ENCODE results near the gene PRDM11.

The PRDM11 gene

DNA sequence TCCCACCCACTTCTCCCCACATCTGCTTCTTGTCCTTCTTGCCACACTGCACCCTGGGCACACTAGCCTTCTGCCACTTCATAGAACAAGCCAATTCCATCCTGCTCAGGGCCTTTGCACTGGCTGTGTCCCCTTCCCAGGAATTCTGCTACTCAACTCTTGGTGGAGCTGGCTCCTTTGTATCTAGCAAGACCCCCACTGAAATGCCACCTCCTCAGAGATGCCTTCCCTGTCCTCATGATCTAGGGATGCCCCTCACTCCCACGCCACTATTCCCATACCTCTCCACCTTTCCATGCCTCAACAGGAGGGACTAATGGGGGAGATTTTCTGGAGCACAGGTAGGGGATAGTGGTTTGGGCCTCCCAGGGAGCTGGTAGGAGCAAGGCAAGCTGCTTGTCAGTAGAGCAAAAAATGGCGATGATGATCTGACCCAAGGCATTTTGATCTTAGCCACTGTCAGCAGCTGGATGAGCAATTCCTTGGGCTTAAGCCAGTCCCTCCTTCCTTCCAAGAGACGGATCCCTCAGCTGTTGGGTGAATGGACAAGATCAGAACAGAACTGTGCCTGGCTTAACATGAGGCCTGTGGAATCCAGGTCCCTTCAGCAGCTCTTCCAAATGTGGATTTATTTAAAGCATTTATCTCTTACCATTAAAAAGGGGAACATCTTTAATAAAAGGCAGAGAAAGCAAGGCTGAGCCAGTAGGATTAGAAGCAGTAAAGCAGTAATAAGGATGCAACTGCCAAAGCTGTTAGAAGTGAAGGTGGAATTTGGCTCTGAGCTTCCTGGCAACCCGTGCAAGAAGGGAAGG lies 4.0 kb upstream of the PRDM11 start:
- DNase-seq, result no peak

DNA sequence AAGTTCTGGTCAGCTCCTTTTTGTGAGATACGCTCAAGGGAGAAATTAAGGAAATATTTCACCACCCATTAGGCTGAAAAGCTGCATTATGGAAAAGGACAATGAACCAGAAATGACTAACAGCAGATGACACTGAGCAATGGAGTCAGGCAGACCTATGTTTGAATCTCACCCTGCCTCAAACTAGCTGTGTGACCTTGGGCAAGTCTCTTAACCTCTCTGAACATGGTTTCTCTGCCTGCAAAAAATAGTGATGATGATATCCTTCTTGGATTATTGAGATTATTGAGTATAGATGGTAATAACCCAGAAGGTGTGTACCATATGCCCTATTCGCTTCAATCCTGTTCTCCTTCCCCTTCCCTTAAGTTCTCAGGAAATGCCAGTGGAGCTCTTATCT lies 2.9 kb upstream of the PRDM11 start:
- no peak for DNase-seq

DNA sequence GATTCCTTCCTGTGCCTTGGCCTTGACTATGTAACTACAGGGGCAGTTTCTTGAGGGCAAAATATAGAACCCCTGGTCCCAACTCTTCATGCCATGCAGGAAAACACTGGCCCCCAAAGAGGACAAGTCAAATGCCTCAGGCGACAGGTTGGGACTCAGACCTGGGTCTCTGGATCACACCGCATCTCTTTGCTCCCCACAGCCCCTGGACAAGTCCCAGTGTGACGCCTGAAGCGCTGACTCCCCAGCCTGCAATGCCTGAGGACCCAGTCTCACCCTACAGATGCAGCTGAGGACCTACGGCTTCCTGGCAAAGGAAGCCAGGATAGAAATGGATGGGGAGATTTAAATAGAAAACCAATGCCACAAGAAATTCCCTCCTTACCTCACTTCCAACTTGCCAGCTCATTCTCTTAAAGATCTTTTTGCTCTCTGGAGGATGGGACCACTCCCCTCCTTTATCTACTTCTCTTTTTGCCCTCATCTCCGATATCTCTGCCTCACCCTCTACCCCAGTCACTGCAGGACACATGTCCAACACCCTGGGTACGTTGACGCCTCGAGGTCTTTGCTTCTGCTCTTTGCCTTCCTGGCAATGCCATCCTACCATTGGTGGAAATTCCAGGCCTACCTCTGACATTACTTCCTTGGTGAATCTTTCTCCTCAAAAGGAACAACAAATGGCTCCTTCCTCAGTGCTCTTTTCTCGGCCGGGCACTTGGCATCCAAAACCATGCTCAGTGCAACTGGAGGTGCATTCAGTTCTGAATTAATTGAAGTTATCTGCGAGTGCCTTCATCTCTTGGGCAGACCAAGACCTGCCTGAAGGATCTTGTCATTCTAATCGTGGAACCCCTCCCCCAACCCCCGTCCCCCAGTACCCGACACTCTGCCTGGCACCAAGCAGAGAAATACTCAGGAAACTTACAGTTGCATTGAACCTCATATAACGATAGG lies 2.0 kb upstream of the PRDM11 start:
- DNase-seq, result no peak

DNA sequence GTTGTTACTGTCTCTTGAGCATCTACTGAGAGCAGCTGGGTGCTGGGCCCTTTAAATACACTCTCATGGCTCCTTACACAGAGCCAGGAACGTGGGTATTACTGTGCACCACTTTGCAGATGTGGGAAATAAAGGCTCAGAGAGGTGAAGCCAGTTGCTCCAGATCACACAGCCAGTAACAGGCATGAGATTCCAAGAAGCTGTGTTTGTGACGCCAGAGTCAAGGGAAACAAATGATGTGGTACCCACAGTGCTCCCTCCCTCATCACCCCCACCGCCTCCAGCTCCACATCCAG lies 1.4 kb upstream of the PRDM11 start:
- no peak for DNase-seq

DNA sequence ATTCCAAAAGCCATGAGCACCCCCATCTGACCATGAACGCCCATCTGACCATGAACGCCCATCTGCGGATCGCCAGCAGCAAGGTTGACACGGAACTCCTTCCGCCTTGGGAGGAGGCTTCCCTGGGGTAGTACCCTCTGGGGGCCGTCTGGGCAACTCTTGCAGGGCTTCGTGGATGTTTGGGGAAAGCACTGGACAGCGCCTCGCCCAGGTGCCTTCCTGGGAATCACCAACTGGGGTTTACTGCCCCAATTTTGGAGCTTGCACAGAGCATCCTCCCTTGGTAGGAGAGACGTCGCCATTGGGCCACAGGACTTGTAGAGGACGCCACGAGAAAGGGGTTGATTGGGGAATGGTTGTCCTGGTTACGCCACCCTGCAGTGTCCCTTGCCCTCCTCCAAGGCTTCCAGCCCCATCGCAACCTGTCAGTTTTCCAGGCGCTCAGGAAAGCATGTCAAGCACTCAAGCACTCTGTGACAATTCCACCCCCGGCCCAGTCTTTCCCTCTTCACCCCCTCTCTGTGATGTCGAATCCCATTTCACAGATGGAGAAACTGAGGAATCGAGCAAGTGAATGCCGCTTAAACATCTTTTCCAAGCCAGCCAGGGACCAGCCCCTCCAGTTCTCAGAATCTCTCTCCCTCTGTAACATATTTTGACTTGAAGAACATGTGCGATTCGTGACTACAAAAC lies 914 bp upstream of the PRDM11 start:
- DNase-seq, result peak; percentile 63

DNA sequence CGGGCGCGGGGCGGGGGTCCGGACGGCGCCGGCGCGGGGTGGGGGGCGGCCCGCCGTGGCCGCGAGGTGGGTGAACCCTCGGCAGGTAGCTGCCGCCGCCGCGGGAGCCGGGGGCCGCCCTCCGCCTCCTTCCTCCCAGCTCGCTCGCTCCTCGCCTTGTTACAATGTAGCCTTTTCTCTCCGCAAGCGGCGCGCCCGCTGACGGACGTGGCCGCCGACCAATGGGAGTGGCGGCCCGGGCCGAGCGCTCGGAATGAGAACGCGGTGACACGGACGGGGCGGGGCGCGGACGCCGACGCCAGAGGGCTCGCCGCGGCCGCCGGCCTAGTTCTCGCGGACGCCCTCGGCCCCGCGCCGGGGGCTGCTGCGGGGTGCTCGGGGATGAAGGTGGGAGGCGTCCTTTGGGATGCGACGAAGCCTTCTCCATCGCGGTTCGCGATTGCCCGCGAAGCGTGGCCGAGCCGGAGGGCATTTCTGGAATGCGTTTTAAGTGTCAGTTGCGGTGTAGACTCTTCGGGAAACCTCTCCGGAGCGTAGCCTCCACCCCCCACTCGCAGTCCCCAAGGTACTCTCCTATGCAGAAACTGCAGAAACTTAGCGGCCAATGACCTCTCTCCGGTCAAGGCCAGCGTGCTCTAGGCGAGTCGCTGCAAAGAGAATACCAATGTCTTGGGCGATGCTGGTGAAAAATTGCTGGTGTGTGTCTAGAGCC lies 734 bp downstream of the PRDM11 start:
- peak; percentile 97 for DNase-seq

DNA sequence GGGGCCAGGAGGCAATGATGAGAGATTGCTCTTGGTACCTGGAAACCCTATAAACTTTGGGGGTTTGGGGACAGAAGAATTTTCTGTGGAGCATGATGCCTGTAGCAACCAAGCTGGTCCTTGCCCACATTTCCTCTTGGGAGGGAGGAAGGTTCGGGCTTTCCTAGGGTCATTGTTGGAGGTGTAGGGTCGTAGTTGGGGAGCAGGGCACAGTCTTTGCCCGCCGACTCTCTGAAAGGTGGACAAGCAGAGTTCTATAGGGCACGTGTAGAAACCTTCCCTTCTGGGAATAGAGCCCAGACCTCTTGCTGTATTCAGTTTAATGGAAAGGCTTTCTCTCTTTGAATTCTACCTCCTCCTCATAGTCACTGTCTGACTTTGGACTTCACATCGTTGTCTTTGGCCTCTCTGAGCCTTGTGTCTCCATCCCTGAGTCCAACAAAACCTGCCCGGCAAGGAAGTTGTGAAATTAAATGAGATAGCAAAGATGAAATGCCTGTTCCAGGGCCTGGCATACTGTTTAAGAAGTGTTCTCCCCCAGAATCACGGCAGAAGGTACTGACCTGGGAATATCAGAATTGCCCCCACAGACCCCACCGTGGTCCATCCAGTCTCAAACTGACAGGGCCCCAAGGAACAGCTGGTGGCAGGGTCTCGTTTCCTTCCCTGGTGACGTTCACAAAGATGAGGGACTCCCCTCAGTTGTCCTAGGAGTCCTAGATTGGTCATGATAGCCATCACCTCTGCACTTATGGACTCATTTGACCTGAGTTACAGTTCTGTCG lies 1.6 kb downstream of the PRDM11 start:
- DNase-seq, result no peak

DNA sequence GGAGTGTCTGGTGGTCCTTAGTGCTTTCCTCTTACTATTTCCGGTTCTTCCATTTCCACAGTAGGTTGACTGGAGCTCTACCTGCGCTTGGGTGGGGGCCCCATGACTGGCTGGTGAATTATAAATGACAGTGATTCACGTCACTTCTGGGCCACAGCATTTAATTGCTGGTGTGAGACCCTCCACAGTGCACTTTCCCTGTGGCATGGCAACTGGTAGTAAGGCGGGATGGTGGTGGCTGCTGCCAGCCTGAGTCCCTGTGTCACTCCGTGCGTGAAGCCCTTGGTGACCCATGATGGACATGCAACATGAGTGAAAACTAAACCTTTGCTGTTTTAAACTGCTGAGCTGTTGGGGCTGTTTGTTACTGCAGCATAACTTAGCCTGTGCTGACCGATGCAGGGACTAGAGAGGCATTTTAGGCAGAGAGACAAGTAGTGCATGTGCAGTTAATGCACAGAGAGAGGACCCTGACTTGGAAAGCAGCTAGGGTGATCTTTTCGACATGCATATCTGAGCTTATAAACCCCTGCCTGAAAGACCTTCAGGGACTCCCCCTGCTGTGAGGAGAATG lies 3.1 kb downstream of the PRDM11 start:
- no peak for DNase-seq

DNA sequence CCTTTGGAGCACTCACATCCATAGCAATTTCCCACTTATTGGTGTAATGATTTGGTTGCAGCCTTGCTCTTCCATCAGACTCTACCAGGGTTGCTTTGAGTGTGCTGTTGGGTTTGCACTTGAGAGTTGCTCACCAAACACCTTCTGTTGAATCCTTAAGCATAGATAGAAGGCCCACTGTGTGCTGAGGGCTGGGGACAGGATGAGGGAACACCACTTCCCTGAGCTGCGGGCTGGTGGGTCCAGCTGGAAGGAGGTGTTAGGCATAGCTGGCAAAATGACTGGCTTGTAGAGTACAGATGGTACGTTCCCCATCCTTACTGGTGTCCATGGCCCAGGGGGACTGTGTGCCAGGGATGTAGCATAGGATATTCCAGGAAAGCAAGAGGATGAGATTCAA lies 3.9 kb downstream of the PRDM11 start:
- DNase-seq, result no peak

DNA sequence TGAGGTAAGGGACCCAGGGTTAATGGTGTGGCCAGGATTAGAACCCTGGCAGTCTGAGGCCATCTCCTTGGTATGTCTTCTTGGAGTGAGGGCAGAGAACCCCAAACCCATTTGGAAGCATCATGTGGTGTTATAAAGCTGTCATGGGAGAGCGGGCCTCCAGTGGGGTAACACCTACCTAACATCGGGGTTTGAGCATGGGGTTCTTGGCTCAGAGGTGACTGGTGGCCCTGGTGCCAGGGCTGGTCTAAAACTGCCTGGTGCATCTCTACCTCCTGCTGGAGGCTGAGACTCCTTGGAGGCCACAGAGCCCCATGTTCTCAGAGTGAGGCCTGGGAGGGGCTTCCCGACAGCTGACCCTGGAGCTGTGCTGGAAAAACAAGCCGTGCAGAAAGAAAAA lies 4.5 kb downstream of the PRDM11 start:
- no peak for DNase-seq

DNA sequence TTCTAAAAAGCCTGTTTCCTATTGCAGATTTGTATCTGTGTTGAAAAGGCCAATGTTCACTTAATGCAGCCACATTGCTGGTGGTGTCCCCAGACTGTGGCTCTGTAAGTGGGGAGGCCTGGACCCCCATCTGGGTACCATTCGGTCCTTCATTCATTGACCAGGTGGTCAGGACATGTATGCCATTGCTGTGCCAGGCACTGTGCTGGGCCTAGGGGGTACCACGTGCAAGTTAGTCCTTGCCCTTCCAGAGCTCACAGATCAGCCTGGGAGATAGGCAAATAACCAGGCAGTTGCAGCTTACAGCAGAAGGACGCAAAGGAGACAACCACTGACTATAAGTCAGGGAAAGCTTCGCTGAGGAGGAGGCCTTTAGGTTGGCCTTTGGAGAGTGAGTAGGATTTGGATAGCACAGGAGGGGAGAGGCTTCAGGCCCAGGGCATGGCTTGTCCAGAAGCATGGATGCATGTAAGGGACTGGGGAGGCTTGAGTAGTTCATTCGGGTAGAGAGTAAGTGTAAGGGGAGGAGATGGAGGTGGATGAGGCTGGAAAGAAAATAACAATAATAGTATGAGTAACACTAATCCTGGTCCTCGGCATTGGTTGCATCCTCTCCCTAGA lies 5.0 kb downstream of the PRDM11 start:
- DNase-seq, result no peak

DNA sequence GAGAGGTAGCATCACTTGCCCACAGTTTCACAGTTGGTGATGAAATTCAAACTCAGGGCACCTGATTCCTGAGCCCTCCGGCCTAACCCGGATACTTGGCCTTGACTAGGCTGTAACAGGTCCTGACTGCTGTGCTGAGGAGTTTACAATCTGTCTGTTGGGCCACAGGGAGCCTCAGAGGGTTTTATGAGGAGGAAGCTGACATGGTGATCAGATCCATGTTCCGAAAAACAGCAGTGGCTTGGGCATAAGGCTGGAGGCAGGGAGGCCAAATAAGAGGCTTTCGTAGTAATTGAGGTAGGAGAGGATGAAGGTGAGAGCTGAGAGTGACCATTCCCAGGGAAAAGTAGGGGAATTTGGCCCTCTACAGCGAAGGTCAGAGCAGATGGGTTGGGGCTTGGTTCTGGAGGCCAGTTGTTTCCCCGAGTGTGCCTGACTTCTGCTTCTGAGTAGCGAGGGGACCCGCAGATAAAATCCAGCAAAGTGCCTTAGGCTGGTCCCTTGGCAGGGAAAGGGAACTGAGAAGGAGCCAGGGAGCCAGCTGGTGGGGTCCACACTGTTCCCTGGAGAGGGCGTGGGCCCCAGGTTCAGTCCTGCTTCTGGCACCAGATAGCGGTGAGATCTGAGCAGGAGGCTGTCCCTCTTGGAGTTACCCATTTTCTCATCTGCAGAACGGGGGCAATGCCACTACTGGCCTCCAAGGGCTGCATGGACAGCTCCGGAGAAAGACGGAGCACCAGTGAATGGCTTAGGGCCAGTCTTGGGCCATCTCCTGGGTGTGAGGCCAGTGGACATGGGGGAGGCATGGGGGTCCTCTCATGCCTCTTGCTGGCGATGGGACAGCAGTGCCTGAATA lies 6.5 kb downstream of the PRDM11 start:
- DNase-seq, result no peak

DNA sequence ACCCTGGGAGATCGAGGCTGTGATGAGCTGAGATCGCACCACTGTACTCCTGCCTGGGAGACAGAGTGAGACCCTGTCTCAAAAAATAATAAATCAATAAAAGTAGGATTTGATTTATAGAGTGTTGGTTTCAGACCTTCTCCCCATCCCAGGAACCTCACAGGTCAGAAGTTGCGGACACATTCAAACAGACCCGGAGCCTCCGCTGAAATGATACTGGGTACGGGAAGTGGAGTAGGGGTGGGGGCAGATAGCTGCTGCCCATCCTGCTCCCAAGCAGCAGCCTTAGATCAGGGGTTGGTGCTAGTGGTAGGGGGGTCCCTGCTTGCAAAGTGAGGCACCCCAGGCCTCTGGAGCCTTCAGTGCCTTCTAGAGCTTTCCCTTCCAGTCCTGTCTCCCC lies 7.8 kb downstream of the PRDM11 start:
- no peak for DNase-seq

DNA sequence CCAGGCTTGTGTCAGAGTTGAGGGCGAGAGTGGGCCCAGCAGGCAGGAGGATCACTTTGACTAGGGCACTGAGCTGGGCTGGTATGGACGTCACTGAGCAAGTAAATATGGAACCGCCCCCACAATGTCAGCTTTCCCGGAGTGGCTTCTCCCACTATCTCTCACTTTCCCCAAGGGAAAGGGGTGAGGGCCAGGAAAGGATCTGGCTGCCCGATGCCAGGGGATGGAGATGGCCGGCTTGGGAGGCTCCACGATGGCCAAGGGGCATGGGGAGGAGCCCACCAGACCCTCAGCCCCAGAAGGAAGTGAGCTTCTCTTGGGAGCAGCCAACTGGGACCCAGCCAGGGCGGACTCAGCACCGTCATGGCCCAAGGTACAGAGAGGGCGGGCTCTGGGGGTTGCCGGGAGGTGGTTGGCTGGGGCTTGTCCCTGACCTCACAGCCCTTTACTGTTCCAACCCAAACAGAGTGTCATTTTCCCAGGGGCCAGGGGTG lies 8.7 kb downstream of the PRDM11 start:
- no peak for DNase-seq

DNA sequence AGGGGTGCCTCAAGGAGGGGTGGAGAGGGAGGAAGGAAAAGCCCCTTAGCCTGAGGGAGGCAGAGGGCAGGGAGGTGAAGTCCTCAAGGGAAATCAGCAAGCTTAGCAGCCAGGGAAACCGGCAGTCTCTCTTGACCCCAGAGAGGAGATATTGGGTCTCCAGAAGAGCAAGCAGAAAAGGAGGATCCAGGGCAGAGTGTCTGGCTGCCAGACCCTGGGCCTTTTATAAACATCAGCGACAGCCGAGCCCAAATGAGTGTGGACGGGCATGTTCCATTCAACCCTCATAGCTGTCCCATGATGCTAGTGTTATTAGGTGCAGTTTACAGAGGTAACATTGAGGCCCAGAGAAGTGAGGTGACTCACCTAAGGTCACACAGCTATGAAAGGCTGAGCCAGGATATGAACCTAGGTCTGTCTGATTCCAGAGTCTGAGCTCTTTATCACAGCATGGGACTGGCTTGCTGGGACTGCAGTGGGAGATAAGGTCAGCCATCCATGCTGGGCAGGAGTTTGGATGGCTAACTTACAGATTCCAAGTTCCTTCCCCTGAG lies 9.3 kb downstream of the PRDM11 start:
- no peak for DNase-seq

DNA sequence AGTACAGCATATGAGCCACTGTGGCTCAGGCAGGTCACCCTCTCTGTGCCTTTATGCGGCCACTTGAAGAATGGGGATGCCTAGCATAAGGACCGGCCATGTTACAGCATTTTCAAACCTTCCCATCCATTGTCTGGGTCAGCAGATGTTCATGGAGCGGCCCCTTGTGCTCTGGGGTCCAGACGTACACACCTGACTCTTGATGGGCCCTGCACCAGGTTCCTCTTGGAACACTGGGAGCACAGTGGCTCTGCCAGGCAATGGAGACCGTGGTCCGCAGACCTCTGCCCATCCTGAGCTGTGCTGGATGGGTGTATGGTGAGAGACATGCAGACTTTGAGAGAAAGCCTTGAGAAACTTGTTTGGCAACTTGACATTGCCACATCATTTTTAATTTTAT lies 9.8 kb downstream of the PRDM11 start:
- no peak for DNase-seq

DNA sequence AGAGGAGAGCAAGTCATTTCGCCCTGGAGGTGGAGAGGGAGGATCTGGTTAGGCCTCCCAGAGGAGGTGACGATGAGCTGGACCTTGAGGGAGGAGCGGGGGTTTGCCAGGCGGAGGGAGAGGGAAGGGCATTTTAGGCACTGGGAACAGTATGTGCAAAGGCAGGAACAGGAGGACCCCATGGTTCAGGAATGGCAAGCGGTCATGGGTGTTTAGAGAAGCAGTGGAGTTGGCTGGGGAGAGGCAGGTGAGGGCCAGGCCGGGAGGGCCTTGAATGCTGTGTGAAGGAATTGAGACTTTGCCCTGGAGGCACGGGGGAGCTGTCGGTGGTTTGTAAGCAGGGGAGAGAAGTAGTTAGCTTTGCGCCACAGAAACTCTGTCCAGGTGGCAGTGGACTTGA lies 10.3 kb downstream of the PRDM11 start:
- no peak for DNase-seq

DNA sequence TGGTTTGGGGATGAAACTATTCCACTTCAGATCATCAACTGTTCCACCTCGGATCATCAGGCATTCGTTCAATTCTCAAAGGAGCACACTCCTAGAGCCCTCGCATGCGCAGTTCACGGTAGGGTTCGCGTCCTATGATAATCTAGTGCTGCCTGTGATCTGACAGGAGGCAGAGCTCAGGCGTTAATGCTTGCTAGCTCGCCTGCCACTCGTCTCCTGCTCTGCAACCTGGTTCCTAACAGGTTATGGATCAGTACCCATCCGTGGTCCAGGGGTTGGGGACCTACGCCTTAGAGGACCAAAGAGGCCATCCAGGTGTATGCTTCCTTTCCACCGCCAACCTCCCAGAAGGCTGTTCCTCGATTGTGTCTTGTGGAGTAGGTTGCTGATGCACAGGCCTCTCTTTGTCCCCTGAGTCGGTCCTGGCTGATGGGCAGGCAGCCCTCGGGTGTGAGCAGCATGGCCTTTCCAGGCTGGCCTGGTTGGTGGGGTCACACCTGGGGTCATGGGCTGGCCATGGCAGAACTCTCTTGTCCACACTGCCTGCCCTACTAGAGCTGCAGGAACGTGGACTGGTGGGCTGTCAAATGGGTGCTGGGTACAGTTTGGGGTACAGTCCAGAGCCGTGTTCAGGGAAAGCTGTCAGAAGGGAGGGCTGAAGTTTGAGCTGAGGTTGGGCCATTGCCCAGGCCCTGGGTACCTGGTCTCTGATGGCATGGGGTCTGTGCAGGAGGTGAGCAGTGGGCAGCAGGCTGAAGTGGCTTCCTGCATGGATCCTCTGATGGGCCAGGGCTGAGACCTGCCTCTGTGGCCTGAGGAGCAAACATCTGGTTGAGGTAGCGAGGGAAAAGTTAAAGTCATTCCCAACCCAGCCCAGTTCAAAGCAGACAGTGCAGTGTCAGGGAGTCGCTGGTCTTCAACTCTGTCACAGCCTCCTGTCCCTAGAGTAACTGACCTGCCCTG lies 11.1 kb downstream of the PRDM11 start:
- DNase-seq, result no peak
